ENCODE measurements around the gene WDR64.

Gene WDR64

GRCh38 chr1:241652012-241652411 is at the start of gene WDR64:
TSS of gene WDR64 (plus strand) at chr1:241652281. CDS start at chr1:241652485, 204 bp downstream.
- DNase-seq = no peak

GRCh38 chr1:241603731-241604245 is 48.3 kb upstream of the WDR64 start:
- DNase-seq = no peak

- DNase-seq = no peak
These were observed 46.8 kb upstream of the WDR64 start for GRCh38 chr1:241605146-241605805.

GRCh38 chr1:241606544-241606943 is 45.5 kb upstream of the WDR64 start:
- no peak for DNase-seq

GRCh38 chr1:241607497-241607896 is 44.6 kb upstream of the WDR64 start:
- no peak for DNase-seq

GRCh38 chr1:241608379-241609033 is 43.6 kb upstream of the WDR64 start:
- no peak for DNase-seq

GRCh38 chr1:241610056-241610815 is 41.8 kb upstream of the WDR64 start:
- no peak for DNase-seq

GRCh38 chr1:241611063-241611462 is 41.0 kb upstream of the WDR64 start:
- DNase-seq = no peak

GRCh38 chr1:241611736-241612135 is 40.3 kb upstream of the WDR64 start:
- no peak for DNase-seq

- no peak for DNase-seq
These were observed 39.3 kb upstream of the WDR64 start for GRCh38 chr1:241612533-241613477.

- DNase-seq = no peak
These were observed 37.9 kb upstream of the WDR64 start for GRCh38 chr1:241614144-241614543.

GRCh38 chr1:241614572-241614971 is 37.5 kb upstream of the WDR64 start:
- no peak for DNase-seq

GRCh38 chr1:241615043-241615974 is 36.8 kb upstream of the WDR64 start:
- no peak for DNase-seq

GRCh38 chr1:241617426-241617825 is 34.7 kb upstream of the WDR64 start:
- DNase-seq = no peak

GRCh38 chr1:241622669-241623068 is 29.4 kb upstream of the WDR64 start:
- no peak for DNase-seq

GRCh38 chr1:241624935-241625334 is 27.1 kb upstream of the WDR64 start:
- no peak for DNase-seq

GRCh38 chr1:241627453-241628259 is 24.4 kb upstream of the WDR64 start:
- peak; percentile 66 for DNase-seq

- no peak for DNase-seq
These were observed 22.1 kb upstream of the WDR64 start for GRCh38 chr1:241630005-241630404.

- DNase-seq = no peak
These were observed 21.6 kb upstream of the WDR64 start for GRCh38 chr1:241630476-241630875.

GRCh38 chr1:241630899-241631298 is 21.2 kb upstream of the WDR64 start:
- DNase-seq = no peak

- no peak for DNase-seq
These were observed 20.4 kb upstream of the WDR64 start for GRCh38 chr1:241631674-241632073.

Data from activated effector memory CD4-positive, alpha-beta T cell treated with anti-CD3 and anti-CD28 coated beads, Interleukin-2, amount 50 U/mL, for 16 hours (primary cell).